MV-4-11 (cell line): Measurements from ENCODE around the gene MBNL2.
A peak's percentile ranks its signal among the peaks of the same experiment; 100 is the strongest.

Source experiments
- DNase-seq: peaks from one replicate; lab custom pipeline; 2025; lab: John Stamatoyannopoulos, UW

Gene MBNL2

DNA sequence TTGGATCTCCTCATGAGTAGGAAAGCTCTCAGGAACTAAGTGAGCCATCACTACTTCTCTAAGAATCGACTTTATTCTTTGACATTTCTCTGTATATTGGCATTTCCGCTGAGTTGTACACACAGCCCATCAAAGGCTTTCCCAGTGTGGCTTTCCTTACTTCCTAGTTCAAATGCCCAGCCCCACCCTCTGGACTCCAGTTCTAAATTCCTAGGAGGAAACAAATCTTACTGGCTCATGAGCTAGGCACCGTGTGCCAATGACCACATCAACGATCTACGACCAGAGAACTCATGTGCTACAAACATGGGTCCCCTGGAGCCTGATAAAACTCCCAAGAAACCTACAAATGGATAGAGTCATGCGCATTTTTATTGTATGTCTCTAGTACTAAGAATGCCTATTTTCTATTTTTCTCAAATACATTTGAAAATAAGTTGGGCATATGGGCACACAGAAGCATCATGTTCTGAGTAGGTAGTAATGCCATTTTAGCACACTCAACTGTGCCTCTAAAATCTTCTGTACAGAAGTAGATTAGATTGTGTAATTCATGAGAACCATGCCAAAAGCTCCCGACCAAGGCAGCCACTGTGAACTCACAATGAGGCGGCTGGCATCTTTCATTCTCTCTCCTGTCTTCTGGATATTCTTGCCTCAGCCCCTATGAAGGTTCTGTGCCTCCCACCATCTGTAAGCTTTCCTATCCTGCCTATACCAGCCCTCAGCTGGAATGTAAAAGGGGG, 201.3 kb downstream of the MBNL2 start:
- peak; percentile 12 for DNase-seq

DNA sequence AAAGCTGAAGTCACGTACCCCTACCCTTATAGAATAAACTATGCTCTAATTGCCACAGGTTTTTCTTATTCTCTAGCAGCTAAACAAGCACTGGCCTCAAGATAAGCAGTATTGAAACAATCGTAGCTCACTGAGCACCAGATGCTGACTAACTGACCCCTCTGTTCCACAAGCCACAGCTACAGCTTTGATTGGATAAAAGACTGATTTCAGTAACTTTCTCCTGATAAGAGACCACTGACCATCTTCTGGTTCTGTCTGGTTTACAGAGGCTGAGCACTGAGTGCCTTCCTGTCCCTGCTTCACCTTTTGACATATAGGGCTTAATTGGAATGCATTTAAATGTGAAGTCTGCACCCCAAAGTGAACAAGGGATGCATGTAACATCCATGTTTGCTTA, 203.5 kb downstream of the MBNL2 start:
- no peak for DNase-seq

DNA sequence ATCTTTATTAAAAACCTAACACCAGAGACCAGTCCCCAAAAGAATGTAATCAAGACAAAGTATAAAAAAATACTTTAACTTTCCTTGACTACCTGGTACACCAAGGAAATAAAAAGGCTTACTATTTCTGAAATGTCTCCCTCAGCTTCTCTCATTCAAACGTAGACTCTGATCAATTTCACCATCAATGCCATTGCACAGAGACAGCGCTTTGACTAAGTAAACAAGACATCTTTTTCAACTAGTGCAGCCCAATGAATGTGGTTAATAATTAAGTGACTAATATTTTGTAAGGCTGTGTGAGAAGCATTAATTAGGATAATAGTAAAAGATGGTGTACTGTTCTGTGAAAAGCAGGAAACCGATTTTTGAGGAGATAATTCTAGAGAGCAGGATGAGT, 204.6 kb downstream of the MBNL2 start:
- DNase-seq, result no peak

DNA sequence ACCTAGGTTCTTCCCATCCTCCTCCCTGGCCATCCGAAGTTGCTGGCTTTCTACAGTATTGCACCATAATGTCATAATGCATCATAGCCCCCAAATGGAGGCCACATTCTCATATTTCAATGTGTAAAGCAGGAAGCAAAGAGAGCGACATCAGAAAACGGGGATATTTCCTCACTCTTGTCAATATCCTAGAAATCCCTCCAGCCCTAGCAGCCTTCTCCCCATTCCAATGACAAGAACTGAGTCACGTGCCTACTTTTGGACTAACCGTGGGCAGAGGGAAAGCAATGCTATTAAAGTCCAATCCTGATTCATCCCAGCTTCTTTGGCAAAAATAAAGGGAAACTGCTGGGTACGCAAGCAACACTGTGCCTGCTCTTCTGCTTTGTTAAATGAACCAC, 207.5 kb downstream of the MBNL2 start:
- peak; percentile 30 for DNase-seq

DNA sequence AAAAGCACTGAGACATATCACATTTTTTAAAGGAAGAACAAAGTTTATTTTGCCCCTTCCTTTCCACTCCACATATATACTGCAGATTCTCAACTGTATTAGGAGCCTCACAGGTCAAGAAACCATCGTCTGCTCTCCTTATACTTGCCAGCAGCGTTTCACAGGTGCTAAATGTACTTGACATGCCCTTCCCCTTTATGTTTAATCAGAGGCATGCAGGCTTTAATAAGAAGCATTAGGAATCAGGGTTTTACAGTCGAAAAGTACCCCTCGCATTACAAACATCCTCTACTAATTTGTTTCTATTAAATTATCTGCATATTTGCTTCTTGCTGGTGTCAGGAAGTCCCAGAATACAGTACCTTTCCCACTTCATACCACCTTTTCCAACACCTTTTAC, 208.2 kb downstream of the MBNL2 start:
- no peak for DNase-seq

DNA sequence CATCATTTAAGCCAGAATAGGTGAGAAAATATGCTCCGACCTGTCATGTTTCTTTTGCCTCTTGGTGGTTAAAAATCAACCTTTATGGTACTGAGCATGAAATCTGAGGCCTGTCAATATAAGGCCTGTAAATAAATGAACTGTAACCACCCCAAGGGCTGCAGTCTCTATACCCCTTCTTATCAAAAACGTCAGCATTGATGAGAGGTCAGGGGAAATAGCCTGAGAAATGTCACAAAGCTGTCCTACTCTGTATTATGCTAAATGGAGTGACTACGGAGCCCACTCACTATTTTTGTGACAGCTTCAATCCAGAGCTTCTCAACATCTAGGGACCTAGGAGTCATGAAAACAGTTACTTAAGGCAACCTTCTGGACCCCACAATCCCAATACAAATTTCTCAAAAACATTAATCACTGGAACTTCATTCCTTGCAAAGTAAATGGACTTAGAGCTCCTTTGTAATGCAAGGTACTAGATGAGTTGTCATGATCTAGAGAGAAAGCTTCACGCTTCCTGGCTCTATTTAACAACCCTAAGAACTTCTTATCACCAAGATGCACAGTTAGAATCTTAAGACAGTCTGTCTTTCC, 209.1 kb downstream of the MBNL2 start:
- DNase-seq, result no peak

DNA sequence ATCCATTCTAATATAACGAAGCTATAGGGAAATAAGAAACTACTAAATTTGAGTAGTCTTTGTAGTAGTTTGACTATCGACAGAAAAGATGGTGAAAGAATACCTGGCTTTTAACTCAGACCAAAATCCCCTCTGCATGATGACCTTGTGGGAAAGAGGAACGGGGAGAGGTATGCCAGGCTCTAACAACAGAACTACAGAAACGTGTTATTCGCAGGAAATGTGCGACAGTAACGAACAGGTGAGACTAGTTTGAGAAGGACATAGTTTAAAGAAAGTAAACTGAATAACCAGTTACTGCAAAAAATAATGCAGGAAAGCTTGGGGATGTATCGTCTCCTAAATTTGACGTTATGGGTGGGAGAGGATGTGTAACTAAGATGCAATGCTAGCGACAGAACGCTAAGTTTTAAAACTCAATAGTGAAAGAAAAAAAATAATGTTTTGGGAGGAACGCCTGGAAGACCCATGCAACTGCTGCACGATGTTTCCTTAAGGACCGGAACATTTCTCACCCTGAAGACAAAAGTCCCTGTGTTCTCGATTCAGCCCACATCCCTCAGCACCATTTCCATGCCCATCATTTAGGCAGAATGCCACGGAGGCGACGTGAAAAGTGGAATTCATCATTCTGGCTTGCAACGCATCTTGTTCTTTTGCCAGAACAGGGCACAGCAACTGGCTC, 210.2 kb downstream of the MBNL2 start:
- no peak for DNase-seq

DNA sequence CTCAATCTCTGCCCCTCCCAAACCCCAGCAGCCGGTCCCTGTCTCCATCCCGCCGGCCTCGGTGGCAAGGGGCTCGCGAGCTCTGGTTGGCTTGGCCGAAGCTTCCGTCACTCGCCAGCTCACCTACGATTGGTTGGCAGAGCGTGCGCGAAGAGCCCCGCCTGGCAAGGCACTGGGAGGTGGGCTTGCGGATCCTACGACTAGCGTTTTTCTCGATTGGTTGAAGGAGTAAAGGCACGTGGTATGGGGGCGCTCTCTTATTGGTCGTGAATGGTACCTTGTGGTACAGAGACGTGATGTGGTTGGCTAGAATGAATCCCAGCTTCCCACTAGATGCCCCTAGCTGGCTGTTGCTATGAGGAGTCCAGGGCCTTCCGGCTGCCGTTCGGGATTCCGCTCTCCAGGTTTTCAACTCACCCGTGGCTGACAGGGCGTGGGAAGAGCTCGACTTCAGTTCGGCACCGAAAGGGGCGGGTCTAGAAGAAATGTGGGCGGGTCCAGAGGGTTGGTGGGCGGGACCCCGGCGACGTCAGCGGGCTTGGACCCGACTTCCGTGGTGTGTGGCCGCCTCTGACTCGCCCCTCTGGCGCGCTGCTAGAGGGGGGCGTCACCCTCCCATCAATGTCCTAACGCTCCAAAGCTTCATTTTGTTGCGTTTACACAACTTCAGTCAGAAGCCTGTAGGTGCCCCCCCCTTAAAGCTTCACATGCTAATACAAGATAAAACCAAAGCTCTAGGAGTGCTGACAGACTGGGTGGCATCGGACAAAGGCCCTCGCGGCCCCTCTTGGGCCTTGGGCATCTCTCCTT, 211.0 kb downstream of the MBNL2 start:
- DNase-seq, result peak; percentile 100

DNA sequence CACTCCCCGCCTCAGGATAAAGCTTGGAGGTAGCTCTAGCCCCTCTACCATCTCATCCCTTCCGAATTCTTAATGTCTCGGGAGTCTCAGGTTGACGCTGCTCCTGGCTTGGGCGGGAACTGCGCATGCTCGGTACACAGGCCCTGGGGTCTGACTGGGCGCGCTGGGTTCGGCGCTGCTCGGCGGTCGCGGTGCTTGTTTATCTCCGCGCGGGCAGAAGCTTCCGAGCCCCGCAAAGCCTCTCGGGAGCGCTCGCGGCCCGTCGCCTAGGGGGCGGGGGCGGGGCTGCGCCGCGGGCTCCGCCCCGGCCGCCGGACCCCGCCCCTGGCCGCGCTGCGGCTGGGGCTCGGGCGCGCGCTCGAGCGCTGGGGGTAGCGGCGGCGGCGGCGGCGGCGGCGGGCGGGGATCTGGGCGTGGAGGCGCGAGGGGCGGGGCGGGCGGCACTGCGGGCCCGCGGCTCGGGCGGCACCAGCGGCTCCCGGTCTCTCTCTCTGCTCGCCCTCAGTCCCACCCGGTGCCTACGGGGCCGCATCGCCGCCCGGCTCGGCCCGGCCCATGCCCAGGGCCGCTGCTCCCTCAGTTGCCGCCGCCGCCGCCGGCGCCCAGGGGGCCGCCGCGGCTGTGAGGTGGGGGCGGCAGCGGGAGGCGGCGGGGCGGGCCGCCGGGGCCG, 211.7 kb downstream of the MBNL2 start, which contains the start of gene RAP2A:
Gene RAP2A, plus strand, starts transcription at position 443 of the 670 bp plus-strand sequence. CDS start 302 bp downstream, outside the sequence.
- DNase-seq, result peak; percentile 80

DNA sequence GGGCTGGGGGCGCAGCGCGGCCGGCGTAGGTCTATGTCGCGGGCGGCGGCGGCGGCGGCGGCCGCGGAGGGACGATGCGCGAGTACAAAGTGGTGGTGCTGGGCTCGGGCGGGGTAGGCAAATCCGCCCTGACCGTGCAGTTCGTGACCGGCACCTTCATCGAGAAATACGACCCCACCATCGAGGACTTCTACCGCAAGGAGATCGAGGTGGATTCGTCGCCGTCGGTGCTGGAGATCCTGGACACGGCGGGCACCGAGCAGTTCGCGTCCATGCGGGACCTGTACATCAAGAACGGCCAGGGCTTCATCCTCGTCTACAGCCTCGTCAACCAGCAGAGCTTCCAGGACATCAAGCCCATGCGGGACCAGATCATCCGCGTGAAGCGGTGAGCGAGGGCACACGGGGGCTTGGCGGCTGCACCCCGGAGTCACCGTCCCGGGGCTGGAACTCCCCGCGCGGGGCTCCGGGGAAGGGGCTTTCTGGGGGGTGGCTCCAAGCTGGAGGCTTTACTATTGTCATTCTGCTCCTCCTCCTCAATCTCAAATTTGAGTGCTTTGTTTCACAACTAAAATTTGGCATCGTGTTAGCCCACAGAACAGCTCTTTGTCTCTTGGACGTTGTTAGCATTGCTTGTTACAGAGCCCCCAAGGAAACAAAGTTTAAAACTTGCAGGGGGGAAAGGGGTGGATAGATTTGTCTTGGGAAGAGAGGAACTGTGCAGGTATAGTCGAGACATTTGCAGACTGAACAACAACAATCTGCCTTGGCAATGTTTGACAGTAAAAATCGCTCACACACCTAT, 212.5 kb downstream of the MBNL2 start:
- no peak for DNase-seq

DNA sequence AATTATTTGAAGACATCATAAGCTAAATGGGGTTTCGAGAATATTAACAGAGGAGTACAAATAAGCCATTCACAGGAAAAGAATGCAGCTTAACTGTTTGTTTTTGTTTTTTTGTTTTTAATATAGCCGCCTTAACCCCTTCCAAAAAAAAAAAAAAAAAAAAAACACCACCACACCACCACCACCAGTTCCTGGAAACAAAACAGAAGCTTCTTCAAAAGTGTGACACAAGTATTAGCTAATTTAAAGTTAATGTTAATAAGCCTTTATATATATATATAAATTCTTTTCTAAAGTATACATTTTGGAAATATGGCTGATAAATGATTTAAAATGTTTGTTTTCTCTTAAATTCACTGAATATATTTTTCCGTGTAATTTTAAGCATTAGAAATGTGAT, 213.2 kb downstream of the MBNL2 start:
- DNase-seq, result no peak

DNA sequence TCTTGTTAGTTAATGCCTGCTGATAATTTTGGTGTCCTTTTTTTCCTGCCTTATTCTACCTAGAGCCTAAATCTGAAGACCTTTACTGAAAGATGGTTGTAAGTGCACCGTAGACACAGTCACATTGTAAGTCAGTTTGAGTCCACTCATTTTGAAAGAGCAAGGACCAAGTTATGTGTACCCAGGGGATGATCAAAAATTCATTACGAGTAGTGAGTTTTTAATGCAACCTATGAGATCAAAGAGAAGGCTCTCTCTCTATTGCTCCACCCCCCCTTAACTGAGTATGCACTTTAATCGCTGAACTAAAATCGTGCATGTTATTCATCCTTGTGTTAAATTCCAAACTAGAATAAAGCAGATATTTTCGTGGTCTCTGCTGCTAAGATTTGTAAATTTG, 213.7 kb downstream of the MBNL2 start:
- DNase-seq, result no peak

DNA sequence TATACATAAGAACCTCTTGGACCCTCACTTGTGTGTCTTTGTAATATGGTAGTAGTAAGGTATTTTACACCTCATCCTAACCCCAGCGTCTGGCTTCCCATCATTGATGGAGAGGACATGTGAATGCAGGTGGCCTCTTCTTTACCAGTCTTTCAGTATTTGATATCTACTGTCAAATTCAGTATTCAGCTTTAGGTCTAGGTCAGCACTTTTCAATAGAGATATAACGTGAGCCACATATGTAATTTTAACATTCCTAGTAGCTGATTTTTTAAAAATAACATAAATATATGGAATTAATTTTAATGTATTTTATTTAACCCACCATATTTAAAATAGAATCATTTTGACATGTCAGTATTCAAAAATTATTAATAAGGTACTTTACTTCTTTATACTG, 214.7 kb downstream of the MBNL2 start:
- no peak for DNase-seq

DNA sequence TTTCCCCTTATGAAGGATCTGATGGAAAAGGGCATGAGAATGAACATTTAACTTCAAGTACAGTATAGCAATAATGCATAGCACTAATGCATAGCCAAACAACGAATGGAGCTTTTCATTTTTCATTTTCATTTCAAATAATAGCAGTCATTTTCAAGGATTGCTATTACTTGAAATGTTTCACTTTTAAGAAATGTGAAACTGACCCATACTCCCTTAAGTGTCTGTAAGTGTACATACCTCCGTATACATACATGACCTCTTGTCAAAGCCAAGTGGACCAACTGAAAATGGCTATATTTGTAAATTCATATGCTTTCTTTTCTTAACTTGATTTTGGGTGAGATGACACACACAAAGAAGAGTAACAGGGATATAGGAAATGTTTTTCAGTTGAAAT, 215.6 kb downstream of the MBNL2 start:
- no peak for DNase-seq

DNA sequence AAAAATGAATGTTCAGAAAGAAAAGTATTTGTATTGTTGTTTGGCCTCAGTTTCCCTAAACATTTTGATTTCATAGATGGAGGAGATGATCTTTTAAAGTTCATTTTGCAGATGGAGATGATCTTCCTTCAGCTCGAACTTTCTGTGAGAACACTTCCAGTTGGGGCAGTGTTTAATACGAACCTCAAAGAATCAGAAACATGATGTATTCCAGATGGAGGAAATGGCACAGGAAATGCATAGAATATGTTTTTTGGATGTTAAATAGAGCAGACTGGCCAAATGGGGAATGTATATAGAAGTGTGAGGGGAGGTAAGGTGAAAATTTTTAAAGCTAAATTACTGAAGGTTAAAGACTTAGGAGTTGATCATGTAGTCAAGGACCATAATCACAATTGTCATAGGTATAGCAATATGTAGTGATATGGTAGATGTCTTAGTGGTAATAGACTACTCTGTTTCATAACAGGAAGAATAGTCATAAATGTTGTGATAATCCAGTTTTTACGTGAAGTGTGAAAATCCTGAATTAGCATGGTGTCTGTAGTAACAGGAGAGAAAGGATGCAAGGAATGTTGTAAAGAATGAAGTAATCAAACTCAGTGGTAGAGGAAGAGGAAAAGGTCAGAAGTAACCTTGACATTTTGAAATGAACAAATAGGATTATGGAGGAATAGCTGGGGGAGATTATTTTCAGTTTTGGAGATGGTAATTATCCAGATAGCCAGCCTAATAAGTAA, 216.9 kb downstream of the MBNL2 start:
- DNase-seq, result no peak

DNA sequence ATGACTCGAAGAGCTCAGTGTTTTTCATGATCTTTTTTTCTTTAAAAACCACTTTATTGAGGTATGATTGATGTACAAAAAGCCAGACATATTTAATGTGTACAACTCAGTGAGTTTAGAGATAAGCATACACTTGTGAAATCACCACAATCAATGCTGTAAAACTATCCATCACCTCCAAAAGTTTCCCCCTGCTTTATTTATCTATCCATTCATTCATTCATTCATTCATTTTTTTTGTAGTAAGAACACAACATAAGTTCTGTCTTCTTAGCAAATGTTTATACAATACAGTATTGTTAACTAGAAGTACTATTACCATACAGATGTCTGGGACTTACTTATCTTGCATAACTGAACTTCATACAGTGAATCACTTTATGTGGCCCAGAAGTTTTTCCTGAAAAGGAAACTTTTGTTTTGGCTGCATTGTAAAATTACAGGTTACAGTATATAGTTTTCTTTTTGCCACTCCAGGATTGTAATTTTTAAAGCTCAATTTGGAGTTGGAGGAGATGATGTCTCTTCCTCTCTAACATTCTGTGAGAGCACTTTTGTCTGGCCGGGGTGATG, 218.6 kb downstream of the MBNL2 start:
- DNase-seq, result no peak

DNA sequence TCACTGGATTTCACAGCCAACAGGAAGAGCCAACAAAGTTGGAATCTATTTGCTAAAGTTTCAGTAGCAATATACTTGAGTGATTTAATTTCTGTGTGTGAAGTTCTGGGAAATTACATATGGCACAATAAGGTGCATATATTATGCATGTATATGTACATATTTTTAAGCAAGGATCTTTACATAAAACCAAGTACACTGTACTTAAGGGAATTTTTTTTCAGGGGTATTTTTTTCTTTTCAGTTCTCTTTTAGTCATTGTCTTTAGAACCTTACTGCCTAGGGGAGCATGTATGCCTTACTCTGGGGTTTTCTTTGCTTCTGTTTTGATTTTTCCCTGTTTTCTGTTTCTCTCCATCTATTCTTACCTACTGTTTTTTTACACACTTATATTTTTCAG, 219.2 kb downstream of the MBNL2 start:
- DNase-seq, result no peak
